IPS-11a (cell line): ENCODE results near the gene CNTN5.
"Not testable (repeated sequence)": the region's sequence is repeated elsewhere in the genome, so short reads cannot be mapped to it uniquely, and the experiment has no call there.

Source experiments
- H3K4me3 ChIP-seq: one replicate; pipeline ENCODE4 v1.5.1; 2013; ENCODE audit warnings: low read depth, low read length, control low read depth

CNTN5 gene

GRCh38 chr11:100274466-100274865 is 1253.7 kb downstream of the CNTN5 start:
- H3K4me3 ChIP-seq: not testable (repeated sequence)

DNA sequence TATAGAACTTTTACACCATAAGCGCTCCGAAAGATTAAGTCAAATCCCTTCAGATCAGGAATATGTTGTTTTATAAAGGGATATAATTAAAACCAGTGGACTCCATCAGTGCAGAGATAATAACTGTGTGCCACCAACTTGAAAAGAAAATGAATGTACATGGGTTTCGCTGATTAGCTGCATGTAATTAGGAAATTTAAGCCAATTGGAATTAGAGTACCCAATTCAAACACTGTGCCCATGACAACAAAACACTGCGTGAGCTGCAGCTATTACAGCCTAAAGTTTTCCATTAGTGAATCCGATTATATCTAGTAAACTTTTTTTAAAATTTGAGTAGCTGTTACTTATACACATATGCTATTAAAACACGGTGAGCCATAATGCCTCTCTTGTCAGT is 1274.0 kb downstream of the CNTN5 start:
- H3K4me3 ChIP-seq: no peak overlapping the region

- H3K4me3 ChIP-seq: no peak overlapping the region
Measured at GRCh38 chr11:100296051-100296679, 1275.4 kb downstream of the CNTN5 start.

DNA sequence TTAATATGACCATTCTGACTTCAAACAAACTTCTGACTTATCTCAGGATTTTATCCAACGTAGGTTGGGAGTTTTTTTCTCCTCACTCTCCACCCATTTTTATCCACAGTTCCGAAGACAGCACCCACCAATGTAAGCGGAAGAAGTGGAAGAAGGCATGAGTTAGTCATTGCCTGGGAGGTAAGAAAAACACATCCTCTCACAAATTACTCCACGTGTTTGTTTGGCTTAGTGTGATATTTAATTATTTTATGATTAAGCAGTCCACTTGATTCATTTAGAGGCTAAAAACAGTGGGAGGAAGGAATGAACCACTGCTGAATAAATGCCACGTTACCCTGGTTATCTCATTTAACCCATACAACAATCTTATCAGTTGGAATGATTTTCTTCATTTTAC is 1276.8 kb downstream of the CNTN5 start:
- no peak overlapping the region for H3K4me3 ChIP-seq

DNA sequence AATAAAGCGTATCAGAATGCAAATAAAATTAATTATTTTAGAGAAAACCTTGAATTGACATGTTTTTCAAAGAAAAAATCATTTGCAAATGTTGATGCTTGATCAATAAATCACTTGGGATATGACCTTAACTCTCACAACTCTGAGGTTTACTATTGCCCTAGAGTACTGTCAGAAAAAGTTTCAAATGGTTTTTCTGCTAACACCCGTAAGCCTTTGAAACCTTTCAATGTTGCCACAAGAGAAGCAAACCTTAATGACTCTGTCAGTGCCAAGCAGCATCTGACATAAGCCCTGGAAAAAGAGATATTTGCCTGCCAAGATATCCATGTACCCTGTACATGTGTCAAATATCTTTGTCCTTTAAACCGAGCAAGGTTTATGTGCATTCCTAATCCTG is 1282.1 kb downstream of the CNTN5 start:
- H3K4me3 ChIP-seq: no peak overlapping the region

GRCh38 chr11:100303897-100304296 is 1283.1 kb downstream of the CNTN5 start:
- no peak overlapping the region for H3K4me3 ChIP-seq

DNA sequence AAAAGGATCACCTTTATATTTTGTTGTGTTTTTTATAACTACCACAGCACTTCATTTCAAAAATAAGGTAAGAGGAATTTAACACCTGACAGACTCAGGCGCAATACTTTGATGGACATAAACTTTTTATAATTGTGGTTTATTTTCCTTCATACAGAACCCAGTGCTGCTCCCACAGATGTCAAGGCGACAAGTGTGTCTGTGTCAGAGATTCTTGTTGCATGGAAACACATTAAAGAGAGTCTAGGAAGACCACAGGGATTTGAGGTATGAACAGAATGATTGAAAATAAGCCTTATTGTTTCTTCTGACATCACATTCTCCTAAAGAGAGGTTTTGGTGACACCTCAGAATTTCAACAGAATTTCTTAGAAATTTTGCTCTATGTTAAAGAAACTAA is 1287.5 kb downstream of the CNTN5 start:
- H3K4me3 ChIP-seq: no peak overlapping the region

DNA sequence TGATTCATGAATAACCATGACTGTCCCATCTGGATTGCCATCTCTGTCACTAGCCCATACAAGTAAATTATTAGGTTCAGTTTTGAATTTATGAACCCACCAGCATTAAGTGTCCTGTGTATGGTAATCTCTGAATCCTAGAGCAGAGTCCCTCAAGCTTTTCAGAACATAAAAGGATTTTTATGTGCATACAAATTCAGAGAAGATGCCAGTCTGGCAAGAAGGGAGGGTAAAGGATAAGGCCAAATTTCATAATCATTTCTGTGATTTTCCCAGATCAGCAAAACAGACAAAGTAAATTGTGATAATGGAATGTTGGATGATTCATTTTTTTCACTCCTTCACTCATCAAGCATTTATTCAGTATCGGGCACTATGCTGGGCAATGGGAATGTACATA is 1295.2 kb downstream of the CNTN5 start:
- no peak overlapping the region for H3K4me3 ChIP-seq

DNA sequence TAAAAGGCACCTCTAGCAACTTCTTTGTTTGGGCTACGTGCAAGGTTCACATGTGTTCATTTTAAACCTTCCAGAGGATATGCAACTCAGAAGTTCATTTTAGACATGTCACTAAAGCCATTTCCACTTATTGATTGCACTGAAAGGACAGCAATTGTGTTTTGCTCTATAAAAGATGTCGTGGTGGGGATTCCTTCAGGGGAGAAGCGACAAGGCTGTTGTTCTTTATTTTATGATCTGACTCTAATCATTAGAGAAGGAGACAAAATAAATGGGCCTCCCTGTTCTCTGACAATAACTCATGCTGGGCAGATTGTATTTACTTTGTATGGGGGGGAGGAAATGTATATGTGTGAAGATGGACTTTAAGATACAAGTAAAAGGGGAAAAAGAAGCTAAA is 1296.2 kb downstream of the CNTN5 start:
- H3K4me3 ChIP-seq: no peak overlapping the region

DNA sequence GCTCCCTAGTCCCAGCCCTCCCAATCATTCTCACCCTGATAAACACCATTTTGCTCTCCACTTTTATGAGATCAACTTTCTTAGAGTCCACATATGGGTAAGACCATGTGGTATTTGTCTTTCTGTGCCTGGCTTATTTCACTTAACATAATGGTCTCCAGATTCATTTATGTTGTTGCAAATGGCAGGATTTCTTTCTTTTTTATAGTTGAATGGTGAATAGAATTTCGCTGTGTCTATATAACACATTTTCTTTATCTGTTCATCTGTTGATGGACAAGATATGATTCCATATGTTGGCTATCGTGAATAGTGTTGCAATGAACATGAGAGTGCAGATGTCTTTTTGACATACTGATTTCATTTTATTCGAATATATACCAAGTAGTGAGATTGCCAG is 1298.9 kb downstream of the CNTN5 start:
- H3K4me3 ChIP-seq: no peak overlapping the region

DNA sequence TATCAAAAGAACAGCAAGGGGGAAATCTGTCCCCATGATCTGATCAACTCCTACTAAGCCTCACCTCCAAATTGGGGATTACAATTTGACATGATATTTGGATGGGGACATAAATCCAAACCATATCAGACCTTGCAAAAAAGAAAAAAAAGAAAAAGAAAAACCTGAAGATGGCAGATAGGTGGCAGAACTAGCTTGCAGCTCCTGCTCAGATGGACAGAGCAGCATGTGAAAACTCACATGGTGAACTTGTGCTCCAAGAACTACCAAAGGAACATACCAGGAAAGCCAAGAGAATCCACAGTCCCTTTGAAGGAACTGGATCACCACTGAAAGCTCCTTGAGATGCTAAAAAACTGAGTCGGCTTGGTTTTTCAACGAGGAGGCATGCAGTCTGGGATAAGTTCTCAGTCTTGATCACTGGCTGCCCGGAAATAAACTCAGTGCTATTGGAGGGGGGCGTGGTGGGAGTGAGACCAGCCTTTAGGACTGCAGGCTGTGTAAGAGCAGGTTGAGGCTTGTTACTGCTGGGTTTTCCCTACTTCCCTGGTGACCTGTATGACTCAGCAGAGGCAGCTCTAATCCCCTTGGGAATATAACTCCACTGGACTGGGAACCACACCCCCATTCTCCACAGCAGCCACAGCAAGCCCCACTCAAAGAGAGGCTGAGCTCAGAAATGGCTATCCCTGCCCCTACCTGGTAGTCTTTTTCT is 1308.0 kb downstream of the CNTN5 start:
- H3K4me3 ChIP-seq: no peak overlapping the region

DNA sequence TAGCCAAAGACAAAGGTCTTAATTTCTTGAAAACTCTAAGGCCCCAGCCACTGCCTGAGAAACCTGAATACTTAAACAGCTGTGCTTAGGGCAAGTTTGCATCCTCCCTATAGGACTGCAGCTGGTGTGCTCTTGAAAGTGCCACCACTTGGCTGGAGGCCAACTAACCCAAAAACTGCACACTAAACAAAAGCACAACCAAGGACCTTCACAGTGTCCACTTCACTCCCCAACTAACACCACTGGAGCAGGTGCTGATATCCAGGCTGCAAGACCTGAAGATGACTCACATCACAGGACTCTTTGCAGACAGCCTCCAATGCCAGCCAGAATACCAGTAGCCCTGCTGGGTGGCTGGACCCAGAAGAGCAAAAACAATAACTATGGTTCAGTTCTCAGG is 1308.6 kb downstream of the CNTN5 start:
- H3K4me3 ChIP-seq: no peak overlapping the region

DNA sequence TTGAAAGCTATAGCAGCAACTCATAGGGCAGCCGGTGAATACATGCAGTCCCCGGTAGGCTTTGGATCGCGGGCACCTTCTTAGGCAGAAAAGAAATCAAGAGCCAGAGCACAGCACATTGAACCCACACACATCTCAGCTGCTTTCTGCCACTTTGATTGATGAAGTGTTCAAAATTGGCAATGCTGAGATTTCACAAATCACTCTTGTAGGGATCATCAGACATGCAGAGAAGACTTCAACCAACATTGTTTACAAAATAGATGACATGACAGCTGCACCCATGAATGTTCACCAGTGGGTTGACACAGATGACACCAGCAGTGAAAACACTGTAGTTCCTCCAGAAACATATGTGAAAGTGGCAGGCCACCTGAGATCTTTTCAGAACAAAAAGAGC is 1316.1 kb downstream of the CNTN5 start:
- H3K4me3 ChIP-seq: no peak overlapping the region

DNA sequence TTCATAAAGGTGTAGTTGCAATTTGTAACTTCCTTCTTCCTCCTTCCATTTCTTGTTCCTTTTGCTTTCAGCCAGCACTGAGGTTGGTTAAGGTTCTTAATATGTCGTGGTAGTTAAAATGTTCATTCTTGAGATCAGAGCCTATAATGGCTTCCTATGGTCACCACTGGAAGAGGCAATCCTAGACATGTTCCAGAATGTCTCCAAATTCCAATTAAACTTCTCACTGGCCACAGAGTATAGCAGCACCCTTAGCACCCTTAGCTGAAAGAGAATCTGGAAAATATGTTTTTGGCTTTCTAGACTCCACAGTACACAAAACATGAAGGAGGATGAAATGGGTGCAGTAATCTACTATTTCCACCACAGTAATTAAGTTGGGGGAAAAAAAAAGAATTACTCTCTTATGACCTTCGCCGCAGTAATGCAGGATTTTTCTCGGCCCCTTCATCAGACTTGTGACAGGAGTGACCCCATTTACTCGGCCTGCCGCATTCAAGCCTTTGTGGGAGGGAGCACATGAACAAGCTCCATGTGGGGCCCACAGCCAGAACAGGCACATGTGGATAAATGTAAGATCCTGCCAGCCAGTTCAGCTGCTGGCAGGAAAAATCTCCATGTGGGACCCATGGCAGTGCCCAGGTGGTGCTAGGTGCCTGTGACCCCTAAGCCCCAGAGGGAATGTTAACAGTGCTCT is 1317.5 kb downstream of the CNTN5 start:
- H3K4me3 ChIP-seq: no peak overlapping the region

DNA sequence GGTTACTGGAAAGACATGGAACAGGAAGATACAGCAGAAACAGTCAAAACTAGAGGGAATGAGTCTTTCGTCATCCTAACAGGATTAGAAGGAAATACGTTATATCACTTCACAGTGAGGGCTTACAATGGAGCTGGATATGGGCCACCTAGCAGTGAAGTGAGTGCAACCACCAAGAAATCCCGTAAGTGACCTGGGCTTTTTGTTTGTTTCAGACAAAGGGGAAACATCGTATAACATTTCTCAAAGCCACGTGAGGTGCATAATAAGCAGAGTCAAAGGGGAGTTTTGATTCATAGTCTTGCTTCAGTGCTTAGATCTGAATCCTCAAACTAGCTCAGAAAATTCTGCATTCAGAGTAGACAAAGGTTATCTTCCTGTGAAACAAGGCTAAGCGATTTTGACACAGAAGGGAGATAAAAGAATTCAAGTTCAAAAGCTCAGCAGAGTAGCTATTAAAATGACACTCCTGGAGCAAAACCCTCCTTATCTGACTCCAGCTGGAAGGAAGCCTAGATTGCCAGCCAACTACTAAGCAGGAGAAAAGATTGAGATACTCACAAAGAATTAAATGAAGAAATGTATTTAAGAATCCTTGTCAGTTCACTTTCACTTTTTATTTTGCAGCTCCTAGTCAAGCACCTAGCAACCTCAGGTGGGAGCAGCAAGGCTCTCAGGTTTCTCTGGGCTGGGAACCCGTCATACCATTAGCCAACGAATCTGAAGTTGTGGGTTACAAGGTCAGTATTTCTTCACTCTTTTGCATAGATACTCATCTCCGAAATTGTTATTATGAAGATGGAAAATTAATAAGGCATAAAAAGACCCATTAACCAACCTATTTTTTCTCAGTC is 1319.9 kb downstream of the CNTN5 start:
- H3K4me3 ChIP-seq: no peak overlapping the region

DNA sequence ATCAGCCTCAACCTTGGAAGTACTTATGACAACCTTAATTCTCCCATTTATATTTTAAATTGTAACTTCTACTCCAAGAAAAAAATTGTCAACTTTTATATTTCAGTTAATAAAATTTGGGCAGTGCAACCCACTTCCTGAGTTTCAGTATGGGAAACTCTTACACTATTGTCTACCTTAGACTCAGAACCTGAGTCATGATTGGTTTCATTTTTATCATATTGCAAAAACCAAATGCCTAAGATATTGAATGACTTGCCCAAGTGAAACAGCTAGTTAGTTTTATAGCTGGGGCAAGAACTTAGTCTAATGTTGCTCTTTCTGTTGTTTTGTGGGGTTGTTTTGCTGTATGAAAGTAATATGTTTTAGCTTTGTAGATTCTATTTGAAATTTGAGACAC is 1332.3 kb downstream of the CNTN5 start:
- H3K4me3 ChIP-seq: no peak overlapping the region

DNA sequence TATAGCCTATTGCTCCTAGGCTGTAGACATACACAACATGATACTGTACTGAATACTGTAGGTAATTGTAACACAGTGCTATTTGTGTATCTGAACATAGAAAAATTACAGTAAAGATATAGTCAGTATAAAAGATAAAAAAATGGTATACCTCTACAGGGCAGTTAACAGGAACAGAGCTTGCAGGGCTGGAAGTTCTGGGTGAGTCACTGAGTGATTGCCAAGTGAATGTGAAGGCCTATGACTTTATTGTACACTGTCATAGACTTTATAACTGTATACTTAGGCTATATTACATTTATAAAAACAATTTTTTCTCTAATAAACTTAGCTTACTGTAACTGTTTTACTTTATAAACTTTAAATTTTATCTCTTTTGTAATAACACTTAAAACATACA is 1334.0 kb downstream of the CNTN5 start:
- no peak overlapping the region for H3K4me3 ChIP-seq

GRCh38 chr11:100356035-100356434 is 1335.3 kb downstream of the CNTN5 start:
- H3K4me3 ChIP-seq: no peak overlapping the region

GRCh38 chr11:100359281-100359680 is 1338.5 kb downstream of the CNTN5 start:
- H3K4me3 ChIP-seq: no peak overlapping the region

DNA sequence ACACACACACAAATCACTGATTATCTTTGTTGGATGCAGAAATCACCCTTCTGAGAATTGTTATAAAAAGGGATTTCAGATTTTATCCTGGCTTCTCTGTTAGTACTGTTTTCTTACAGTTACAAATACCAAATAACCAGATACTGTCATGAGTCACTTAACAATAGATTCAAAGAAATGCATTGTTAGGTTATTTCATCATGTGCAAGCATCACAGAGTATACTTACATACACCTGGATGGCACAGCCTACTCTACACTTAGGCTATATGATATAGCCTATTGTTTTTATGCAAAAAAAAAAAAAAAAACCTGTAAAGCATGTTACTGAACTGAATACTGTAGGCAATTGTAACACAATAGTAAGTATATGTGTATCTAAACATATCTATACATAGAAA is 1347.1 kb downstream of the CNTN5 start:
- no peak overlapping the region for H3K4me3 ChIP-seq

DNA sequence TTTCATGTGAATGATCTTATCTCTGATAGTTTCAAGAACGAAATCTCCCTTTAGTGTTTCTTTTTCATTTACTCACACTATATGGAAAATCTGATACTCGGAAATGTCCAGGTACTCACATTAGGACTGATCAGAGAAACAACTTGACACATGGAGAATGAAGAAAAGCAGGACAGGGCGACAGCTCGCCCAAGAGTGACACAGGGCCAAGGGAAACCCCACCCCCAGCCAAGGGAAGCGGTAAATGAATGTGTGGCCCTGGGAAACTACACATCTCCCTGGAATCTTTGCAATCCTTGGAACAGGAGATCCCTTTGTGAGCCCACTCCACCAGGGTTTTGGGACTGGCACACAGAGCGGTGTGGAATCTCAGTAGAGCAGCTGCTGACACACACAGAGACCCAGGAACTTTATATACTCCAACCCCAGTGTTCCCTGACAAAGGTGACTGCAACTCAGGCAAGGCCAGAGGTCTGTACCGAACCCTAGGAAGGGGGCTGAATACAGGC is 1362.7 kb downstream of the CNTN5 start:
- no peak overlapping the region for H3K4me3 ChIP-seq
